Colon (tissue), 2 donors: ENCODE results near the gene TBC1D19.
"Not testable (repeated sequence)": the region's sequence is repeated elsewhere in the genome, so short reads cannot be mapped to it uniquely, and the experiment has no call there.

Source experiments
- FAIRE-seq: peaks from 2 replicates; lab custom pipeline; 2012; peaks lifted over from hg19 to GRCh38; lab: Jason Lieb, UNC
- donor health status: control.
- donor health status: control.

Gene TBC1D19

DNA sequence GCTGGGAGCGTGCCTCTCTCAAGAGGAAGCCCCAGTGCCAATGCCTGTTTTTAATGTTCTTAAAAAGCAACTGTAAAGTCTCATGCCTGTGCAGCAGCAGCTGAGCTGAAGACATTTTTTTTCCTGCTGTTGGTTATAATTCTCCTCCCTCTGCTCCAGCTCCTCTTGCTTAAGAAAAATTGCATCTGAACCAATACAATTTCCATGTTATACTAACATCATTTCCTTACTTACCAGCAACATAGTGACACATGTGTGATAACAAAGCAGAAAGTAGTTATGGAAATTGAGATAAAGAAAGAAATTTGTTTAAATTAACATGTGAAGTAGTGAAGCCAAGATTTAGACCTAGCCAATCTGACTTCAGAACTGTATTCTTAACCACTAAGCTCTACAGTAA lies 101.4 kb downstream of the TBC1D19 start:
- no peak for FAIRE-seq

DNA sequence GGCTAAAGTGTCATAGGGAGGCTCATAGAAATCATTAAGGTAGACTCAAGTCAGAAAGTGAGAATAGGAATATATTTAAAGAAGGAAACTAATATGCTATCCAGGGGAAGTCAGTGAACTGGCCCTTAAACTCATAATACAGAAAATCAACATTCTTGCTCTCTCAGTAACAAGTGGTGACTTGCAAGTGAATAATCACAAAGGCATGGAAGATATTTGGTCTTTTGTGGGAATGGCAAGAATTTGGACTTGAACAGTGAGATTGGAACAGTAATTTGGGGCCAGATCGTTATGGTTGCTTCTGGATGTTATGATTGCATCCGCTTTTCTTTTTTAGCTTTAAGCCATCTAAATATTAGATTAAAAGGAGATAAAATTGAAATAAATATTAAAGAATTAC lies 103.8 kb downstream of the TBC1D19 start:
- no peak for FAIRE-seq

DNA sequence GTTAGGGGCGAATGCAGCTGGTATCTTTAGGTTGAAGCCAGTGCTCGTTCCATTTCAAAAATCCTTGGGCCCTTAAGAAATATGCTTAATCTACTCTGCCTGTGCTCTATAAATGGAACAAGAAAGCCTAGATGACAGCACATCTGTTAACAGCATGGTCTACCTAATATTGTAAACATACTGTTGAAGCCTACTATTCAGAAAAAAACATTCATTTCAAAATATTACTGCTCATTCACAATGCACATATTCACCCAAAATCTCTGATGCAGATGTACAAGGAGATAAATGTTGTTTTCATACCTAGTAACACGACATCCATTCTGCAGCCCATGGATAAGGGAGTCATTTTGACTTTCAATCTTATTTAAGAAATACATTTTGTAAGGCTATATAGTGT lies 106.6 kb downstream of the TBC1D19 start:
- FAIRE-seq: no peak

DNA sequence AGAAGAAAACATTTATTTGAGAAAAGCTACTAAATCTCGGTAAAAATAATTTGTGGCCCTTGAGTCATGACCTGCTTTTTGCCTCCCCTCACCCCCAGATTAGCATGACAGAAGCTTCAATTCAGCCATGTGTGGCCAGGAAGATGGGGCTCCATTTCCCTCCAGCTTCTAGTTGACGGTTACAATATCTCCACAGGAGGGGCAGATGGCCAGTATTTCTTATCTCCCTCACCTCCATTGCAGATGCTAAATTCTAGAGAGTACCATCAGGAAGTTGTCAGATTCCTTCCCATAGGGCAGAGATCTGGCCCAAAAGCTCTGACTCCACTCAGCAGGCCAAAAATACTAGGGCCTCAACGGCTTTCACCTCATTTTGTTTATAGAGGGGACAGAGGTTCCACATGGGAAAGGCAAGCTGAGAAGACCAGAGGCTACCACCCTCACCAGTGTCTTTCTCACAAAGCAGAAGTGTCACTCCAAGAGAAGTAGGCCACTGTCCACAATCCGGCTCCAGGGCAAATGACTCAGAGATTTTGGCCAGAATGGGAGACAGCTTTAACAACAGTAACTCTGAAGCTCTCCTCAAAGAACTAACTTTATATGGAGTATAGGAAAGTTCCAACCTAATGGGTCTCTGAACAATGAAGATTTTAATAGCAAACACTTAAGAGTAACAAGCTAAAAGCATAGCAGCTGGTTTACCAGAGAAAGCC lies 108.3 kb downstream of the TBC1D19 start:
- FAIRE-seq: no peak

DNA sequence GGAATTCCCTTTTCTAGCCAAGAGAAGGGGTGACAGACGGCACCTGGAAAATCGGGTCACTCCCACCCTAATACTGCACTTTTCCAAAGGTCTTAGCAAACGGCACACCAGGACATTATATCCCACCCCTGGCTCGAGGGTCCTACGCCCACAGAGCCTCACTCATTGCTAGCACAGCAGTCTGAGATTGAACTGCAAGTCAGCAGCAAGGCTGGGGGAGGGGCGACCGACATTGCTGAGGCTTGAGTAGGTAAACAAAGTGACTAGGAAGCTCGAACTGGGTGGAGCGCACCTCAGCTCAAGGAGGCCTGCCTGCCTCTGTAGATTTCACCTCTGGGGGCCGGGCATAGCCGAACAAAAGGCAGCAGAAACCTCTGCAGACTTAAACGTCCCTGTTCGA lies 110.2 kb downstream of the TBC1D19 start:
- not testable (repeated sequence) for FAIRE-seq

DNA sequence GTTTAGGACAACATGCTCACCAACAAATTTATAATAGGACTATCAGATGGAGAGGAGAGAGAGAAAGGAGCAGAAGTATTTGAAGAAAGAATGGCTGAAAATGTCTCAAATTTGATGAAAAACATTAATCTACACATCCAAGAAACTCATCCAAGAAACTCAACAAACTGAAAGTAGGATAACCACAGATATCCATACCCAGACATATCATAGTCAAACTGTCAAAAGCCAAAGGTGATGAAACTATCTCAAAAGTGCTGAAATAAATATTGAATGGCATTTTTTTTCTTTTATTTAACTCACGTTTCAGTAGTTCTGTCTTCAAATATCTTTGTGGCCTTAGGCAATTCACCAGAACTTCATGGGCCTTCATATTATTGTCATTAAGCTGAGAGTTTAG lies 116.2 kb downstream of the TBC1D19 start:
- FAIRE-seq: no peak

DNA sequence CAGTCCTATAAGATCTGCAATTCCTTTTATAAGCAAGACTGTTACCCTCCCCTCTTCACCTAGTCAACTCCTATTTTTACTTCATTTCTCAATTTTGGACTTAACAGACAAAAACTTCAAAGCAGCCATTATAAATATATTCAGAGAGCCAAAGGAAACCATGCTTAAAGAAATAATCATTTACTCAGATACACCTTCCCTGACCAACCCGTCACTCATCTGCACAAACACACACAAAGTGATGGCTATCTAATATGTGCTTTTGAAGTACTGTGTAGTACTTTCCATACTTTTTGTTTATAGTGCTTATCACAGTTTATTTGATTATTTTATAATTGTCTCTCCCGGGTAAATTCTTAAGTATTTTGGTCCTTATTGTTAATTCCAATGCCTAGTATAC lies 117.2 kb downstream of the TBC1D19 start:
- FAIRE-seq: no peak

DNA sequence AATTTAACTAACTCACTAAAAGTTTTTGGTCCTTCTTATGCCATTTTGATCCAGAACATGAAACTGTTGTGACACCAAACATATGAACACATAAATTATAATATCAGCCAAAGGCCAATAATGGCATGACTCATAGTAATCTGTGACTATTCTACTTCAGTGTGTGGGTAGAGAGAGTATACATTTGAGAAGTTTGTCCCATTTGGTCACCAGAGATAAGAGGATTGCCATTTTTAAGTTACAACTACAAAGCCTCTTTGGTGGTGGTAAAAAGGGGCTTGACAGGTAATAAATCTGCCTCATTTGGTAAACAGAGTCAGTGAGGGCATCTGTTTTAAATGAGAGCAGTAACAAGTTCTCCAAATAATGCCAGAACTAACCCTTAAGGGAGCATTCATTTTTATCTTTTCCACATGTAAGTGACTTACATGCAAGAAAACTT lies 117.9 kb downstream of the TBC1D19 start:
- no peak for FAIRE-seq

DNA sequence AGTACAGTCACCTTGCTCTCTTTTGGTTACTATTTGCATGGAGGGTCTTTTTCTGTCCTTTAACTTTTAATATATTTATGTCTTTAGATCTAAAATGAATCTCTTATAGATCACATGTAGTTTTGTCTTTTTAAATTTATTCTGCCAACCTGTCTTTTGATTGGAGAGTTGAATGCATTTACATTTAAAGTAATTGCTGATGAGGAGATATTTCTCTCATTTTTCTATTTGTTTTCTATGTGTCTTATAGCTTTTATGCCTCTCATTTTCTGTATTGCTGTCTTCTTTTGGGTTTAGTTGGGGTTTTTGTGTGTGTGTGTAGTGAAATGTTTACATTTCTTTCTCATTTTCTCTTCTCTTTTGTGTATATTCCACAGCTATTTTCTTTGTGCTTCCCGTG lies 123.5 kb downstream of the TBC1D19 start:
- FAIRE-seq: no peak

DNA sequence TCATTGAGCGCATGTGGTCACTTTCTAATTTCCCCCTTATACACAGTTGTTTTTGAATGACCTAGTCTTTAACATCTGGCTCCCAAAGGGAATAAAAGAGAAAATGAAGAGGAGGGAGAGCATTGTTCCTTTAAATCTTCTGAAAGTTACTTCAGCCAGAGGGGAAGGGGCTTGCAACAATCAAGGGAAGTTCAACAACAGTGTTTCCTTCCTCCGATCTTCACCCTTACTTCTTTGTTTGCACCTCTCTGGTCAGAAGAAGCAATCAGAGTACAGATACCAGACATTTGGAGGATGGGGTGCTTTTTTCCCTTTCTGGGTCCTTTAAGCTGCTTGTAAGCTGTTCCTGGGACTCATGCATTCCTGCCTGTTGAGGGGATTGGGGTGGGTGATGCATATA lies 125.4 kb downstream of the TBC1D19 start:
- no peak for FAIRE-seq

DNA sequence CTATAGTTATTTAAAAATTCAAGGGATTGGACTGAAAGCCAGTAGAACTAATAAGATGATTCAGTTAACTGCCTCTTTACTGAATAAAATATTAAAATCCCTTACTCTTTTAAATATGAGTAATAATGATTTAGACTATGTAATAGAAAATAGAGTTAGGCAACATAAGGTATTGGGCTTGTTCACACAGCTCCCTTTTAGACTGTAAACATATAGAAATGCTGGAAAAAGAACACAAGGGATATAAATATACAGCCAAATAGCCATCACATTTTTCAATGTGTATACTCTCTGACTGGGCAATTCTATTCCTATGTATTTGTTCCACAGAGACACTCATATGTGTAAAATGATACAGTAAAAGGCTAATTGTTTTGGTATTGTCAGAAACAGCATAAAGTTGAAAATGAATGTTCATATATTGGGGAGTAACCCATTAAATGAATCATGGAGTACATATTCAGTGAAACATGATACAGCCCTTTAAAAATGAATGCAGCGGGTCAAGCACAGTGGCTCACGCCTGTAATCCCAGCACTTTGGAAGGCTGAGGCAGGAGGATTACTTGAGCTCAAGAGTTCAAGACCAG lies 129.8 kb downstream of the TBC1D19 start:
- no peak for FAIRE-seq

DNA sequence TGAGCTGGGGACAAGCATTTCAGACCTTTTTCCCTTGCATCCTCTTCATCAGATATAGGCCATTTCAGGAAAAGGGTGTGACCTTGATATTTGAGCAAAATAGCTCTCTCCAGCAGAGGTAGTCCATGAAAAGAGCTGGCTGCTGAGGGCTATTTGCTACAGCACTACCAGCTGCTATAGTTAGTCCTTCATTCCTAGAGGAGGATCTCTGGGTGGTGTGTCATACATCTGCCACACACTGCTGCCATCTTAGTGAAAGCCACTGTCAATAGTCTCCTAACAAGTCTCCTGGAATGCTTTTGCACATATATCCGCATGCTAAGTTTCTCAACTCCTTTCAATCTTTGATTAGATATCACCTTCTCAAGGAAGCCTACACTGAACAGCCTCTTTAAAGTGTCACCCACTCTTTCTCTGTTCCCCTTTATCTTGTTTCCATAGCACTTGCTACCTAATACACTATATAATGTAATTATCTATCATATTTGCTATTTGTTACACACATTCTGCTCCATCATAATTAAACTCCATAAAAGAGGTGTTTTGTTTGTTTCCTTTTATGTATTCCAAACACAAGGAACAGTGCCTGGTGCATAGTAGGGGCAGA lies 131.9 kb downstream of the TBC1D19 start:
- no peak for FAIRE-seq

DNA sequence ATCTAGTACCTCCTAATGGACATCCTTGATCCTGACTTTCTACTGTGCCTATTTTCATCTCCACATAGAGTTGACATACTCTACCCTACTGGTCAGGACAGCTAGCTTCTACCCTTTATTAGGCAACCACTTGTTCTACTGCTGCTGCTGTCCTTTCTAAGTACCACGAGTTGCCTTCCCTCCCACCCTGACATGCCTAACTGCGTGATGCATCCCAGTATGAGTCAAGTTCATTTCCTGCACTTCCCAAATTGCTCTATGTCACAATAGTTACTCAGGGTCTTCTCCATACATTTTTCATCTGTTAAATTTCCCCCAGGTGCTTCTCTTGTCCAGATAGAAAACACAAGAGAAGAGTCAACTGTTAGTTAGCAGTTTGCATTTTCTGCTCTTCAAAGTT lies 133.4 kb downstream of the TBC1D19 start:
- FAIRE-seq: no peak

DNA sequence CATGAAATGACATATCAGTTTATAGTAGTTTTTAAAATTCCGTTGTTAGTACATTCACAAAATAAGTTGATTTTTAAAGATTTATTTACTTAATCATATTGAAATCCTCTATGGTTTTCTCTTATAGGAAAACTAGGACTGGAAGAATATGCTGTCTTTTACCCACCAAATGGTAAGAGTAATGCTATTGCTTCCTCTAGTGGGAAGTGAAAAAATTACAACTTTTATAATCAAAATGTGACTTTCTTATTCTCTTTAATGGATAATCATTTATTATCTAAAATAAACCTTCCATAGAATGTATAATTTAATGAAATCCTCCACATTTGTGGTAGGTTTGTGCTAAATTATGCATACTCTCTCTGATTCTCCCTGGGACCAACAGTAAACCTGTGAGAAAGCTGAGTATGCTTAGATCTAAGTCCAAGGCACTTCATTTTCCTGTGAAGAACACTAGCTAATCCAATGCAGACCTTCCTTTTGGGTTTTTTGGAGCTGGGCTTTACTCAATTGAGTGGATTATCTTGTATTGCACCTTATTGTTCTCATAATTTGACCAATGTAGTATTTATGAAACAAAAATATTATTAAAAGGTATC lies 136.2 kb downstream of the TBC1D19 start:
- FAIRE-seq: peak; percentile 18

DNA sequence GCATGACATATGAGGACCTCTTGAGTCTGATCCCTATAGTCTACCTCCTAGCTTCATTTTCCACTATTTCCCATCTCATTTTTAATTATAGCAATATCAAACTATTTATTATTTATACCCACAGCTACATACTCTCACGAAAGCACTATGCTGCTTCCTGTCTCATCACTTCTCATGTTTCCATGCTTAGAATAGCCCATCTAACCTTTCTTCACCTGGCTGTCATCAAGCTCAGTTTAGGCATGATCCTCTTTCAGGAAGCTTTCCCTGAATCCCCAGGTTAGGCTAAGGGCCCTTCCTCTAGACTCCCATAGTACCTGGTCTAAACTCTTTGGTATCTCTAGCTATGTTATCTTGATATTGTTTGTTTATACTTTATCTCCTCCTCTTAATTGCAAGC lies 137.8 kb downstream of the TBC1D19 start:
- FAIRE-seq: no peak

DNA sequence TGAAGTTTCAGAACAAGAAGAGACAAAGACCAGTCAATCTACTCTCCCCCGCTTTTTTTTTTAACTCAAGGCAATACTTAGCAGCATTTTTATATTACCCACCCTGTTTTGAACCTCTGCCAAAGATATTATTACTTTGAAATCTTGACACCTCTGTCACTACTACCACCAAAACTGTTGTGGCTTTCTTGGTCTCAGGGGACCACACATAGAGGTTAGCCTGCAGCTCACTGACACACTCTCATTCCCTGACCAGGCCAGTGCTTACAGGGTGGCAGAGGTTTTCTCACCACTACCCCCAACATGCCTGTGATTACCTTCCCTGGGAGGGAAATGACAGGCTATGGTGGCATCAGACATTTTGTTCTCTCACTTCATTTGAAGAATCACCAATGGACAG lies 139.3 kb downstream of the TBC1D19 start:
- FAIRE-seq: no peak

DNA sequence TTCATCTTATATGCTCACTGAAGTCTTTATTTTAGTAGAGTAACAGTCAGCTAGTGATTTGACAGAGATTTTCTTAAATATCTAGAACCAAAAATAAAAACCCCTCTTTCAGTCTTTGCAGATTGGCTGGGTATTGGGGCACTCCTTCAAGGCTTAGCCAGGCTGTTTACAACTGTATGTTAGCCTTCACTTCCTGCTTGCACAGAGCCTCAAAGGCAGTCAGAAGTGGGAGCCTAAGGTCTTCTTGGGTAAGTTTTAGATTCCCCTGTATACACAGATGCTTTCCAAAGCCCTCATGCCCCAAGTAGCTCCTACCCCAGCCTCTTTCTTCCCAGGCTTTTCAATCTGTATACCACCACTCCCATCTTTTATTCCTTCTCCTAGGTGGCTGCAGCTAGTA lies 140.7 kb downstream of the TBC1D19 start:
- FAIRE-seq: no peak

DNA sequence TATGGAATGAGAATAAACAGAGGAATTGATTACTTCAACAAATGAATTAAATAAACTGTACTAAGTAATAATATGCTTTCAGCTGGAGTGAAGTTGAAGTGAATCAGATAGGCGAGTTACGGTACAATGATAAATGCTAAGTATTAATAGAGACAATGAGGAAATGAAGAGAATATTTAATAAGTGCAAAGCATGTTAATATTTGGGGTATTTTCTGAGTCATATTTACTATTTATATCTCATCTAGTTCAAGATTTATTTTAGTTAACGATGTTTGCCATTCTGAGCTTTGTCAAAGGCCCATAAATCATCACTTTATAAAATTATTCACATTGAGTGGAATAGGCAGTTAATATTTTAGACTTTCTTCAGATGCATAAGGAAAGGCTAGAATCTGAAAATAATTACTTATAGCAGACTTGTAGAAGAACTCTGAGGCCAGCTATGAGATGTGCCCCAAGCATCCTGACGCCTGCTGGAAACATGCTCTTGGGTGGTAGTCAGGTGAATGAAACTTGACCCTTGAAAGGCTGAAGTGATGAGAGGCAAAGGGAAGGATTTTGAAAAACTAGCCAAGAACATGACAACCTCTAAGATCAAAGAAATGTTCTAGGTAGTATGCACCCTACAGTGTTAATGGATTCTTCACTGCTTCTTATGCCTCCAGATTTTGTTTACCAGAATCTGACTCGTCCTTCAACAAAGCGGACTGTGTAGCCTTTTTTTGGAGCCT lies 142.9 kb downstream of the TBC1D19 start:
- no peak for FAIRE-seq

DNA sequence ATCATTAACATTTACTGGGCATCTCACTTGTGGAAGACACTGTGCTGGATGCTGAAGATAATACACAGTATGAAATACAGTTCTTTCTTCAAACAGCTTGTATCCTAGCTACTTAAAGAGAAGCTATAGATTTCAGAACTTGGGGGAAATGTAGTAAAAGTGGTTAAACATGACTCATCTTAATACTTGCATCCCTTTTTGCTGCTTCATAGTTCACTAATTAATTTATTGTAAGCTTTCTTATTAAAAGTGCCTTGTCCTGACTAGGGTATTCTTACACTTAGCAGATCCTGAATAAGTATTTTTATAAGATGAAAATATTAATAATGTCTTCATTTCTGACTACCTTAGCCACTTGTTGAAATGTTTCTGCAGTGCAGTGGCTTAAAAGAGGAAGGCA lies 144.0 kb downstream of the TBC1D19 start:
- no peak for FAIRE-seq

DNA sequence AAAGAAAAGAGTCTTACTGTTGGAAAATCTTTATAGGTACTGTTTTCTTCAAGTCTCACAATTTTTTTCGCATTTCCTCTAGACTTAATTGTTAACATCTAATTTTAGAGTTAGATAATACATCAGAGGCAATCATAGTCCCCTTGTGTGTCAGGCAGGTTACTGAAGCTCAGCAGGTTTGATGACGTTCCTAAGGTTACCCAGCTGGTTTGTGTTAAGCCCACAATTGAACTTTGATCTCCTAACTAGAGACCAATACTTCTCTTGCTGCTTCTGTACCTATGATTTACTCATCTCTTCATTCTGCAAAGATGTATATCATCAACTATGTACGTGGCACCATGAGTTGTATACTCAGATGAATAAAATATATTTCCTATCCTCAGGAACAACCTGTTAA lies 145.1 kb downstream of the TBC1D19 start:
- FAIRE-seq: no peak

DNA sequence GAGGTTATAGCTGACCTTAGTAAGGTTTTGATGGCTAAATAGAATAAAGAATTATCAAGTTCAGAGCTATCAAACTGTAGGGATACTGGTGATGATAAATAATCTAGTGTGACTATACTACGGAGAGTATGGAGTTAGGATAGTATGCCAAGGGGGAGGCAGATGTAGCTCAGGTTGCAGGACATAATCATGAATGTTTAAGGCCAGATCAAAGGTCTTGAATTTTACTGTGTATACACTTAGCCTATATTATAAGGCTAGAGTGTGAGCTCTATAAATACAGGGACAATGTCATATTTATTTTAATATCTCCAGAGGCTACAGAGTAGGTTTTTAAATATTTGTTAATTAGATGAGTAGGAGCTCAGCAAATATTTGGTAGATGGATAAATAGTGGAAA lies 145.7 kb downstream of the TBC1D19 start:
- no peak for FAIRE-seq

DNA sequence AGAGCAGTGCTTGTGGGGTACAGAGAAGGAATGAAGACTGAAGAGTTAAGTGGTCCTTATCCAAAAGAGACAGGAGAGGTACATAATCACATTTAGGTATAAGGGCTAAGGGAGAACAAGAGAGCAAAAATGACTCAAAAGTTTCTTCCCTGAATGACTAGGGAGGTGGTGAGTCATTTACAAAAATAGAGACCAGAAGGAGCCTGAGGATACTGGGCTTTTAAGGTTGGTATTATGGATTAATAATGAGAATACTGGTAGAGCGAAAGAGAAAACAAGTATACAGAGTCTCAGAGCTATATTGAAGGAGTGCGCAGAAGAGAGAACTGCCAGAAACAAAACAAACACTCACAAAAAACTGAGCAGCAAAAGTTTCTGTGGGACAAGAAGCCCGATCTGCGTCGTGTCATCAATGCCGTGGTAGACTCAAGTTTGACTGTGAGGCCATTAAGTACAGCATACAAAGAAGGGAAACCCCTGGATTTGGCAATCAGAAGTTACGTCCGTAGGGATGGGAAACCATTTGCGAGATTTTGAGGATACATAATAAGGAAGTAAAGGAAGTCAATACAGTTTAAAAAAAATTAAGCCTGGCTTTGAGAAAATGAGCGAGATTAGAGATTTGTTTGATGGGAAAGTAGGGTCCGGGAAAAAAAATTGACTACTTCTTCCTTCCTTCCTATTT lies 147.6 kb downstream of the TBC1D19 start:
- FAIRE-seq: no peak
